NAMALWA (cell line): ENCODE measurements around the gene NTF3.

ENCODE experiments used
- DNase-seq: peaks from one replicate; pipeline ENCODE4 v3.0.0-alpha.2; 2015; ENCODE audit warnings: low spot score

Gene NTF3

GRCh38 chr12:5456906-5457305 lies 25.0 kb downstream of the NTF3 start:
- DNase-seq, result peak; percentile 65

- DNase-seq, result no peak
Measured at GRCh38 chr12:5458229-5459050, 26.5 kb downstream of the NTF3 start.

GRCh38 chr12:5459051-5459782 lies 27.3 kb downstream of the NTF3 start:
- DNase-seq, result no peak

GRCh38 chr12:5460817-5461216 lies 28.9 kb downstream of the NTF3 start:
- DNase-seq, result no peak

- DNase-seq, result no peak
Measured at GRCh38 chr12:5461966-5462365, 30.1 kb downstream of the NTF3 start.

GRCh38 chr12:5464096-5464495 lies 32.2 kb downstream of the NTF3 start:
- DNase-seq, result no peak

- DNase-seq, result no peak
Measured at GRCh38 chr12:5465384-5465783, 33.5 kb downstream of the NTF3 start.

- no peak for DNase-seq
Measured at GRCh38 chr12:5466521-5466960, 34.6 kb downstream of the NTF3 start.

GRCh38 chr12:5467931-5468330 lies 36.0 kb downstream of the NTF3 start:
- no peak for DNase-seq

GRCh38 chr12:5470221-5470620 lies 38.3 kb downstream of the NTF3 start:
- no peak for DNase-seq

GRCh38 chr12:5470703-5471102 lies 38.8 kb downstream of the NTF3 start:
- no peak for DNase-seq

- no peak for DNase-seq
Measured at GRCh38 chr12:5473076-5473782, 41.3 kb downstream of the NTF3 start.

- no peak for DNase-seq
Measured at GRCh38 chr12:5473783-5474116, 41.8 kb downstream of the NTF3 start.

GRCh38 chr12:5476356-5476755 lies 44.4 kb downstream of the NTF3 start:
- DNase-seq, result no peak

- peak; percentile 89 for DNase-seq
Measured at GRCh38 chr12:5478081-5478706, 46.3 kb downstream of the NTF3 start.

- no peak for DNase-seq
Measured at GRCh38 chr12:5479761-5480160, 47.9 kb downstream of the NTF3 start.

- DNase-seq, result no peak
Measured at GRCh38 chr12:5480218-5480937, 48.5 kb downstream of the NTF3 start.

- no peak for DNase-seq
Measured at GRCh38 chr12:5480938-5481303, 49.0 kb downstream of the NTF3 start.

GRCh38 chr12:5481645-5482044 lies 49.7 kb downstream of the NTF3 start:
- no peak for DNase-seq

- no peak for DNase-seq
Measured at GRCh38 chr12:5484426-5484825, 52.5 kb downstream of the NTF3 start.

GRCh38 chr12:5485454-5485853 lies 53.5 kb downstream of the NTF3 start:
- DNase-seq, result no peak

- no peak for DNase-seq
Measured at GRCh38 chr12:5487076-5487475, 55.2 kb downstream of the NTF3 start.
